AG08395 (cell line): ENCODE data around the gene SLC2A10.

Source experiments
- DNase-seq: peaks from one replicate; pipeline ENCODE4 v3.0.0; 2012; ENCODE audit warnings: mixed read lengths, low spot score

Gene SLC2A10

DNA sequence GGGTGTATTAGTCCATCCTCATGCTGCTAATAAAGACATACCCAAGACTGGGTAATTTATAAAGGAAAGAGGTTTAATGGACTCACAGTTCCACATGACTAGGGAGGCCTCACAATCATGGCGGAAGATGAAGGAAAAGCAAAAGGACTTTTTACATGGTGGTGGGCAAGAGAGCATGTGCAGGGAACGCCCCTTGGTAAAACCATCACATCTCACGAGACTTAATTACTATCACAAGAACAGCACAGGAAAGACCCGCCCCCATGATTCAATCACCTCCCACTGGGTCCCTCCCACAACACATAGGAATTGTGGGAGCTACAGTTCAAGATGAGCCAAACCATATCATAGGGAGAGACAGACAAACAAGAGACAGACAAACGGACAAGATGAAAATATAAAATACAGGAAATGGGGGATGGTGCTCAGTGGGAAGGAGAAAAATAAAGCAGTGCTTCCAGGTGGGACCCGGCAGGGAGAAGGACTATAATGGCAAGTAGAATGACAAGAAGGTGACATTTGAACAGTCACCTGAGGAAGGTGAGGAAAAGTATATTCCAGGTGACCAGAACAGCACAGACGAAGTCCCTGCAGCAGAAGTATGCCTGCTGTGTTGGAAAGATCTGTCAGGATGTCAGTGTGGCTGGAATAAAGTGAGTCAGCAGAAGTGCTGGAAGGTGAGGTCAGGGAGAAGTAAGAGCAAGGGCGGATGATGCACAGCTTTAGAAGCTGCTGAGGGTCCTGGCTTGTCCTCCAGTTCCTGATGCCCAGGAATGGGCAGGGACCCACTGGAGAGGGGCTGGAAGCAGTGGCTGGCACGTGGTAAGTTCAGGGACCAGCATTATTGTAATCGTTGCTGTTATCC lies 61.1 kb downstream of the SLC2A10 start:
- no peak for DNase-seq

DNA sequence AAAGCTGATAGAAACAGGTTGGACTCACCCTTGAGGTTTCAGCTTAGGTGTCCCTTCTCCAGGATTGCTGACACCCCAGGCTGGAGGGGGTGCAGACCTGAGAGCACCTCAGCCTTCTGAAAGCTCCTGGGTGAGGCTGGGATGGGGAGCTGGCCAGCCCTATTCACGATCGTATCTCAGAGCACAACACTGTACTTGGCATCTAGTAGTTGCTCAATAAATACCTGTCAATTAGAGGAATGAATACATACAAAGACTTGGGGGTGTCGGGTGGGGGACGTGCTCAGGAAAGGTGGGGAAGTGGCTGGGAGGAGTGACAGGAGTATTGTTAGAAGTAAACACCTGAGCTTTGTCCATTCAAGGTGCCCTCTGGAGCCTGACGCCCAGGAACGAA lies 61.7 kb downstream of the SLC2A10 start:
- no peak for DNase-seq

DNA sequence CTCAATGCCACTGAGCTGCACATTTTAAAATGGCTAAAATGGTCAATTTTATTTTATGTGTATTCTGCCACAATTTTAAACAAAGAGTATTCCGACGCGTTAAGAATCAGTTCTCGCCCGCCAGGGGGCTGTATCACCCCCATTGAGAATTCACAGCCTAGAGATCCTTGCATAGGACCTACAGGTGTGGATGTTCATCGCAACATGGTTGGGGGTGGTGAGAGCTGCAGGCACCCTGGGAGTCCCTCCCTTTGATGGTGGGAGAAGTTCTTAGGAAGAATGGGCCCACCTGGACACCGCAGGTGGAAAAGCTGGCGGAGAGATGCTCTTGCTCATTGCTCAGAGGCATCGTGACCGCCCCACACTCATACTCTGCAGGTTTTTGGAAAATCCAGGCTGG lies 63.5 kb downstream of the SLC2A10 start:
- no peak for DNase-seq

DNA sequence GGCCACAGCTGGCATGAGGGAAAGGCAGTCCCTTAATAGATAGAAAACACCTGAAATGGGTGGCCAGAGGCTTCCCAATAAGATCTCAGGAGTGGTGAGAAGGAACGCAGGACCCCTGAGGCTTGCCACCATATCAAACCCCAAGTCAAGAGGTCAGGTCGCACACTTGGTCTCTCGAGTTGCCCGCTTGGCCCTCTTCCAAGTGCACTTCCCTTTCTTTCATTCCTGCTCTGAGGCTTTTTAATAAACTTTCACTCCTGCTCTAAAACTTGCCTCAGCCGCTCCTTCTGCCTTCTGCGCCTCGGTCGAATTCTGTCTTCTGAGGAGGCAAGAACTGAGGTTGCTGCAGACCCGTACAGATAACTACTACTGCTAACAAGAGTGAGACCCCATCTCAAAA lies 64.2 kb downstream of the SLC2A10 start:
- DNase-seq: no peak

DNA sequence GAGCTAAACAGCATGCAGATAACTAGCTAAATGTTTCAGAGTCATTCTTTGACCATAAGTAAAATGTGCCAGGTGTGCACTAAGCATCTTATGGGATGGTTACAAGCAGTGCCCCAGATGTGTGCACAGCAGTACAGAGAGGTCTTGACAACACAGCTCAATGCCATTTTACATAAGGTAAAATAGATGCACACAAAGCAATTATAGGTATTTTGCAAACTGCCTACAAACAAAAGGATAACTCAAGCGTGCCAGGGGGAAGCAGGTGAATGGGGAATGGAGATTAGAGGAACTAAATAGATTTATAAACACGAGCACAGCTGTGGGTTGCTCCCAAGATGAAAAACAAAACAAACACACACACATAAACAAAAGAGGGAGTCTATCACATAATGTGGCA lies 64.8 kb downstream of the SLC2A10 start:
- no peak for DNase-seq

DNA sequence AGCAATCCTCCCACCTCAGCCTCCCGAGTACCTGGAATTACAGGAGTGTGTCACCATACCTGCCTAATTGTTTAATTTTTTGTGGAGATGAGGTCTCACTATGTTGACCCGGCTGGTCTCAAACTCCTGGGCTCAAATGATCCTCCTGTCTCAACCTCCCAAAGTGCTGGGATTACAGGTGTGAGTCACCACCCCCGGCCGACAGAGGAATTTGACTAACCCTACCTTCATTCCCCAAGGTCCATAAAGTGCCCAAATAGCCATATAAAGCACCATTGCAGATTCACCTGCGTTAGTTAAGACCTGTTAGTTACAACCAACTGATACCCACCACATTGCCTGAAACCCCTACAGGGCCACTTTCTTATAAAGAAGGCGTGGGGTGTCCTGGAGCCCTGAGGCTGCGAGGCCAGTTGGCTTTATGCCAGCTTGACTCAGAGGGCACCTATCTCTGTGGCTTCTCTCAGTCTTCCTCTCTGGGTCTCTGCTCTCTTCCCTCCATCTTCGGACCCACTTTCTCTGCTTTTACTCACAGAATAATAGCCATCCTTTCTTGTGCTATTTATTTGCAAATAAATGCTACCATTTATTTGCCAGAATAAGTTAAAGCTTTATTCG lies 65.6 kb downstream of the SLC2A10 start:
- DNase-seq: no peak

DNA sequence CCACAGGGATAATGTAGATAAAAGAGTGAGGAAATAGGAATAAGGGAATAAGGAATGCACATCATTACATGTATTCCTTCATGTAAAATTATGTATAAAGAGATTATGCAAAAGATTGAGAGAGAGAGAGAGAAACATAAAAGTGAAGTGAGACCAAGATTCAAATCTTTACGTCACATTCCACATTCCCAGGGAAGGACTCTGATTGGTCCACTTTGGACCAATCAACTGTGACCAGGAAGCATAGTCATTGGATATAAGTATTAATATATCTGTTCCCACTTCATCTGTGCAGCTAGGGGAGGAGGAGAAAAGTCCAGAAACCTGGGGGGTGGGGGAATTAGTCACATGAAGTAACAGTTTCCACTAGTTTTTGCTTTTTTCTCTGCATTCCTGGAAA lies 66.4 kb downstream of the SLC2A10 start:
- no peak for DNase-seq

DNA sequence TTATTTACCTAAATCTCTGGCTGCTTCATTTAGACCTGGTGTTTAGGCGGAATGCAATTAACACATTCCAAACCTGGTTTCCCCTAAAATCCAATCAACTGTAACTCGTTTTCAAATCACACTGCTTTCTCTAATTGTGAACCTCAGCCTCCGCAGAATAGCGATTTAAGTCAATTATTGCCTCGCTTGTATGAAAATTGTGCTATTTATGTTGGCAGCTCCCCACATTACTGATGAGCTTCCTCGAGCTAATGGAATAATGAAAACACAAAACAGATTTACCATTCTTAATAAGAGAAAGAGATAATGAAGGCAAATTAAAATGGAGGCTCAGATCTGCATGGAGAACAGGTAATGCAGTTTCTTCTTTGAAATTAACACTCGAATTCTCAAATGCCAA lies 67.9 kb downstream of the SLC2A10 start:
- DNase-seq: no peak

DNA sequence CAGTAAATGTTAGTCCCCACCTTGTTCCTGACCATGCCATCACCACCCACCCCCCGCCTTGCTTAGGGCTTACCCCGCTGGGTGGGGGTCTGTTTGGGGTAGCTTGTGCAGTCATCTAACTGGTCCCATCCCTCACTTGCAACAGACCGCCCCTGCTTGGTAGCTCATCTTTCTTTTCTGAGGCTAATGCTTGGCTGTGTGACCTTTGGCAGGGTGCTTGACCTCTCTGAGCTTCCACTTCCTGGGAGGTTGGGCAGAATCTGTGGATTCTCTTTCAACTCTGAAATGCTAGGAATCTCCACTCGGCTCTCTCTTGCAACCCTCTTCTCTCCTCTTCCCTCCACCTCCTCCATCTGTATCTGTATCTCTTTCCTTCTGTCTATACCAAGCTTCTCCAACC lies 70.4 kb downstream of the SLC2A10 start:
- no peak for DNase-seq

DNA sequence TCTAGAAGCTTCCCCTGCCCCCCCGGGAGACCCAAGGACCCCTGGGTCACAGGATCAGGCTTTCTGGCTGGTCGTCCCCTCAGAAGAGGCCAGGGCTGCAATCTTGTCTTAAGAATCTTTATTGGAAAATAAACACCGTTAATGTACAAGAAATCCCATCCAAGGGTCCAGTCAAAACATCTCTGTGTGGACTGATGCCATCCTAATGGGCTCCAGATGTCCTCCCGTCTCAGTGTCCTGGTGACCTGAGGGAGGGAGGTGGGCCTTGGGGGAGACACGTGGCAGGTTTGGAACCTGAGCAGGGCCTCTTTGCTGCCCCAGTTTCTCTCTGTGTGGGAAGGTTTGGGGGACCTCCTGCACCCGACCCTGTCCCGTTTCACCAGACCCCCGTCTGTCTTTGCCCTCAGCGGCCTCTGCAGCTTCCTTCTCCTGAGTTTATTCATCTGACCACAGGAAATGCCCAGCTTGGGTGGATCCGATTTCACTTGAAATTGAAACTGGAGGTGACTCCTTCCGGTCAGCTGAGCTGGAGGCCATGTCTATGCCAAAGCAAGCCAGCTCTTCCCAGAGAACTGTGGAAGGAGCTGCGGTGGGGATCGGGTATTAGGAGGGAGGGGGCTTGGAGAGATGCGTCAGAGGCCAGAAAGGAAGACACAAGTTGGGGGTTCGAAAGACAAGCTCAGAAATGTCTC lies 75.1 kb downstream of the SLC2A10 start:
- DNase-seq: peak; percentile 74
